NOMO-1 (cell line): ENCODE measurements around the gene DLK2.
A peak's percentile ranks its signal among the peaks of the same experiment; 100 is the strongest.
"Not testable (repeated sequence)": the region's sequence is repeated elsewhere in the genome, so short reads cannot be mapped to it uniquely, and the experiment has no call there.

Source experiments
- DNase-seq, 2 experiments: peaks; one replicate each; lab custom pipeline; 2025; ENCODE audit not compliant: unreplicated experiment in 2 of 2; lab: John Stamatoyannopoulos, UW

DLK2 gene

GRCh38 chr6:43481591-43482236 lies 26.4 kb upstream of the DLK2 start:
- no peak for DNase-seq

- DNase-seq = no peak
Measured at GRCh38 chr6:43481075-43481474, 25.7 kb upstream of the DLK2 start.

- peak in 1 of 2 experiments; percentile 21 for DNase-seq
Measured at GRCh38 chr6:43478008-43478372, 22.6 kb upstream of the DLK2 start.

GRCh38 chr6:43477235-43478007 lies 22.1 kb upstream of the DLK2 start, which contains the start of gene TJAP1:
Gene TJAP1, plus strand, starts transcription at chr6:43477570. Its CDS starts 21,432 bp downstream, at chr6:43499002.
- DNase-seq = peak; percentile 63 to 83

GRCh38 chr6:43476746-43477145 lies 21.4 kb upstream of the DLK2 start:
- DNase-seq = peak in 1 of 2 experiments; percentile 11

GRCh38 chr6:43475516-43475915 lies 20.2 kb upstream of the DLK2 start:
- DNase-seq = no peak

- DNase-seq = no peak
Measured at GRCh38 chr6:43472515-43472914, 17.2 kb upstream of the DLK2 start.

- DNase-seq = no peak
Measured at GRCh38 chr6:43471399-43471798, 16.1 kb upstream of the DLK2 start.

- DNase-seq = no peak
Measured at GRCh38 chr6:43469947-43470346, 14.6 kb upstream of the DLK2 start.

GRCh38 chr6:43468748-43469681 lies 13.7 kb upstream of the DLK2 start:
- DNase-seq = no peak

- no peak for DNase-seq
Measured at GRCh38 chr6:43468240-43468639, 12.9 kb upstream of the DLK2 start.

GRCh38 chr6:43467752-43468151 lies 12.4 kb upstream of the DLK2 start:
- no peak for DNase-seq

- DNase-seq = not testable (repeated sequence)
Measured at GRCh38 chr6:43467265-43467664, 11.9 kb upstream of the DLK2 start.

GRCh38 chr6:43465948-43466347 lies 10.6 kb upstream of the DLK2 start:
- no peak for DNase-seq

GRCh38 chr6:43464337-43464736 lies 9.0 kb upstream of the DLK2 start:
- DNase-seq = no peak

- no peak for DNase-seq
Measured at GRCh38 chr6:43461936-43462335, 6.6 kb upstream of the DLK2 start.

GRCh38 chr6:43460032-43460431 lies 4.7 kb upstream of the DLK2 start:
- DNase-seq = no peak

- DNase-seq = no peak
Measured at GRCh38 chr6:43459535-43459934, 4.2 kb upstream of the DLK2 start.

GRCh38 chr6:43458154-43458553 lies 2.8 kb upstream of the DLK2 start:
- not testable (repeated sequence) for DNase-seq

- no peak for DNase-seq
Measured at GRCh38 chr6:43457643-43458042, 2.3 kb upstream of the DLK2 start.
